Endometrial microvascular endothelial cells (primary cell): ENCODE data around the gene EIF2B2. TPM values are rescaled to one million over a fixed set of nuclear protein-coding genes. Genes with fewer than 3 reads are reported as not detected.

Source experiments
- in situ Hi-C: cut with HindIII; loops from 2 replicates; pipeline ENCODE4 v1.10.0; 2017; ENCODE audit warnings: low sequenced_read_pairs, low pct_unique_long_range_greater_than_20kb; ENCODE audit errors: inconsistent ontology term
- total RNA-seq: library from RNA; depleted of rRNA; stranded (reverse); fragments of >200 nt; gene quantifications from one replicate; pipeline ENCODE4 v1.2.3, GENCODE V29; 2015; ENCODE audit errors: inconsistent ontology term

Gene EIF2B2
- 90.6 TPM for total RNA-seq

GRCh38 chr14:75002392-75003249, at the start of gene EIF2B2:
TSS of gene EIF2B2 (plus strand) at chr14:75002921. CDS start at chr14:75002991, 70 bp downstream.
- in situ Hi-C loops: no loop called here

GRCh38 chr14:74953686-74954085, 49.0 kb upstream of the EIF2B2 start:
- in situ Hi-C loops: no loop called here

GRCh38 chr14:74954232-74954946, 48.3 kb upstream of the EIF2B2 start:
- in situ Hi-C loops: no loop called here

- in situ Hi-C loops: no loop called here
Measured at GRCh38 chr14:74954947-74955228, 47.8 kb upstream of the EIF2B2 start.

- in situ Hi-C loops: no loop called here
Measured at GRCh38 chr14:74955229-74956026, 47.3 kb upstream of the EIF2B2 start, which contains the start of gene PGF. TSS of gene PGF (minus strand) at chr14:74955597. CDS start at chr14:74955242, 355 bp downstream.

GRCh38 chr14:74956027-74956279, 46.8 kb upstream of the EIF2B2 start:
- in situ Hi-C loops: no loop called here

GRCh38 chr14:74956280-74957072, 46.2 kb upstream of the EIF2B2 start:
- in situ Hi-C loops: no loop called here

GRCh38 chr14:74959596-74960180, 43.0 kb upstream of the EIF2B2 start:
- in situ Hi-C loops: loop anchor here (5.0 kb wide), 1 partner anchor 118 kb away; no protein-coding TSS in a partner anchor

GRCh38 chr14:74960736-74961135, 42.0 kb upstream of the EIF2B2 start:
- in situ Hi-C loops: loop anchor here (5.0 kb wide), 1 partner anchor 117 kb away; no protein-coding TSS in a partner anchor

- in situ Hi-C loops: loop anchor here (5.0 kb wide), 1 partner anchor 116 kb away; no protein-coding TSS in a partner anchor
Measured at GRCh38 chr14:74961238-74961911, 41.3 kb upstream of the EIF2B2 start.

GRCh38 chr14:74962046-74962445, 40.7 kb upstream of the EIF2B2 start:
- in situ Hi-C loops: loop anchor here (5.0 kb wide), 1 partner anchor 115 kb away; no protein-coding TSS in a partner anchor

- in situ Hi-C loops: loop anchor here (5.0 kb wide), 1 partner anchor 115 kb away; no protein-coding TSS in a partner anchor
Measured at GRCh38 chr14:74962493-74962892, 40.2 kb upstream of the EIF2B2 start.

- in situ Hi-C loops: loop anchor here (5.0 kb wide), 1 partner anchor 114 kb away; no protein-coding TSS in a partner anchor
Measured at GRCh38 chr14:74963178-74963704, 39.5 kb upstream of the EIF2B2 start.

- in situ Hi-C loops: loop anchor here (5.0 kb wide), 1 partner anchor 114 kb away; no protein-coding TSS in a partner anchor
Measured at GRCh38 chr14:74963705-74964271, 38.9 kb upstream of the EIF2B2 start.

GRCh38 chr14:74964787-74965485, 37.8 kb upstream of the EIF2B2 start:
- in situ Hi-C loops: loop anchor here (5.0 kb wide), 1 partner anchor 112 kb away; no protein-coding TSS in a partner anchor

- in situ Hi-C loops: no loop called here
Measured at GRCh38 chr14:74965486-74966153, 37.1 kb upstream of the EIF2B2 start.
